SU-DHL-6 (cell line): ENCODE results near the gene NNAT.

Experiments used
- CTCF ChIP-seq: fragments of 200-600 bp; sonication (generic); IDR thresholded peaks from one replicate; pipeline ENCODE4 v1.5.1; 2017; ENCODE audit warnings: antibody characterized with exemption, mild to moderate bottlenecking, low read length, moderate library complexity; ENCODE audit not compliant: insufficient read depth, poor library complexity, severe bottlenecking
- EZH2phosphoT487 ChIP-seq: fragments of 200-600 bp; sonication (generic), shearing (Covaris generic); conservative IDR thresholded peaks from 2 replicates; pipeline ENCODE4 v1.6.1; 2018; ENCODE audit warnings: mild to moderate bottlenecking, antibody characterized with exemption, low read length, moderate library complexity, mixed read lengths

DNA sequence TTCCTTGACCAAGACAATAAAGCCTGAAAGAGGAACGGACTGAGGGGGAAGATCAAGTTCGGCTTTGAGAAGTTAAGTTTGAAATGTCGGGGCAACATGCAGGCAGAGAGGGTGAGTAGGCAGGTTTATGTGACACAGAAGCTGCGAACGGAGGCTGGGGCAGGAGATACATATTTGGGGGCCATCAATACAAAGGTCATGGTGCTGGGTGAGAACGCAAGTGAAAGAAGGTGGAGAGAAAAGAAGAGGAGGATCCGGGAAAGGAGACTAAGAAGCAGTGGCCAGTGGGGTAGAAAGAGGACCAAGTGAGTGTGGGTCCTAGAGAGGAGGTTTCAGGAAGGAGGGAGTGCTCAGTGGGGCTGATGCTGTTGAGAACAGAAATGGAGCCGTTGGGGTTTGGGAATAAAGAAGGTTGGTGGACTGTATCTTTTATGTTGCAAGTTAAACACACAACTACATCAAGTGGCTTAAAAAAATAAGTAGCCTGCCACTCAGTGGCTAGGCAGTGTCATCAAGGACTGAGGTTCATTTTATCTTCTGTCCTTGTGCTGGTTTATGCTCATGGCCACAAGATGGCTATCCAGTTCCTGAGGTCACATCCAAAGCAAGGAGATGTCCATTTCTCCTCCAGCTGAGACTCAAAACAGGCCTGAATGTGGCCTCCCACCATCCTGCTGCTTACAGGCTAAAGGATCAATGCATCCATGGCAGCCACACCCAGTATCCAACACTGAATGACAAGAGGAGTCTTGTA is 8.3 kb downstream of the NNAT start:
- TF ChIP-seq CTCF, result no peak
- no peak for TF ChIP-seq EZH2phosphoT487
